ENCODE data around the gene GOT1.

GRCh38 chr10:99450156-99450555, 19.7 kb upstream of the GOT1 start:
- no peak for TF ChIP-seq GATA2 (IDR thresholded peaks at IDR 0.05; ENCODE audit: low read depth, low read length)
- no peak for TF ChIP-seq GATA3 (IDR thresholded peaks at IDR 0.05; ENCODE audit: low read depth, low read length)
